GM12874 (cell line): ENCODE results near the gene SDC3.

ENCODE experiments used
- TF ChIP-seq, protein P1 (sequence below): IDR thresholded peaks from 2 replicates; pipeline ENCODE4 v1.5.1; 2011; ENCODE audit warnings: low read depth, mild to moderate bottlenecking, control low read depth, low read length, moderate library complexity; ENCODE audit not compliant: insufficient read depth

SDC3 gene, protein sequence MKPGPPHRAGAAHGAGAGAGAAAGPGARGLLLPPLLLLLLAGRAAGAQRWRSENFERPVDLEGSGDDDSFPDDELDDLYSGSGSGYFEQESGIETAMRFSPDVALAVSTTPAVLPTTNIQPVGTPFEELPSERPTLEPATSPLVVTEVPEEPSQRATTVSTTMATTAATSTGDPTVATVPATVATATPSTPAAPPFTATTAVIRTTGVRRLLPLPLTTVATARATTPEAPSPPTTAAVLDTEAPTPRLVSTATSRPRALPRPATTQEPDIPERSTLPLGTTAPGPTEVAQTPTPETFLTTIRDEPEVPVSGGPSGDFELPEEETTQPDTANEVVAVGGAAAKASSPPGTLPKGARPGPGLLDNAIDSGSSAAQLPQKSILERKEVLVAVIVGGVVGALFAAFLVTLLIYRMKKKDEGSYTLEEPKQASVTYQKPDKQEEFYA

DNA sequence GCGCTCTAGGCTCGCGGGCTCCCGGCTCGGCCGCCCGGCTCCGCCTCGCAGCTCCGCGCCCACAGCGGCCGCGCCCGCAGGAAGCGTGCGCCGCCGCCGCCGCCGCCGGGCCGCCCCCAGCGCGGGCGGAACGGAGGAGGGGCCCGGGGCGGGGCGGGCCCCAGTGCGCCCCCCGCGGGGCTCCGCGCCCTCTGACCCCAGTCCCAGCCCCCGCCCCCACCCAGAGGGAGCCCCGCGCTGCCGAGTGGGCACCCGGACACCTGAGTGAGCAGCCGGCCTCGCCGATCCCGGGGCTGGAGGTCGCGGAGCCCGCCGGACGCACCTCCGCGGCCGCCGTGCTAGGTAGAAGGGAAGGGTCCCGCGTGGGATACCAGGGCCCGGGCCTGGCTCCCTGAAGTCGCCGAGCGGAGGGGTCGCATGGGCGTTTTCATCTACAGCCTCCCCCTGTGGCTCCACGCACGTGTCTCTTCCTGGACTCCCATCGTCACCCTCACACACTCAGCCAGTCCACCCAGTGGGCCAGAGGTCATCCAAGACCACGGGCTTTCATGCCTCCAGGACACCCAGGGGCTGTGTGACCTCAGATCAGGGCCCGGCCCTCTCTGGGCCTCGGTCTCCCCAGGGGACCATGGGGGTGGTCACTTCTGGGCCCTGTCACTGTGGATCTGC is at the start of gene SDC3:
Gene SDC3, minus strand, starts transcription at position 63 of the 669 bp plus-strand sequence. CDS start 172 bp downstream, outside the sequence.
- TF ChIP-seq, protein P1, sequence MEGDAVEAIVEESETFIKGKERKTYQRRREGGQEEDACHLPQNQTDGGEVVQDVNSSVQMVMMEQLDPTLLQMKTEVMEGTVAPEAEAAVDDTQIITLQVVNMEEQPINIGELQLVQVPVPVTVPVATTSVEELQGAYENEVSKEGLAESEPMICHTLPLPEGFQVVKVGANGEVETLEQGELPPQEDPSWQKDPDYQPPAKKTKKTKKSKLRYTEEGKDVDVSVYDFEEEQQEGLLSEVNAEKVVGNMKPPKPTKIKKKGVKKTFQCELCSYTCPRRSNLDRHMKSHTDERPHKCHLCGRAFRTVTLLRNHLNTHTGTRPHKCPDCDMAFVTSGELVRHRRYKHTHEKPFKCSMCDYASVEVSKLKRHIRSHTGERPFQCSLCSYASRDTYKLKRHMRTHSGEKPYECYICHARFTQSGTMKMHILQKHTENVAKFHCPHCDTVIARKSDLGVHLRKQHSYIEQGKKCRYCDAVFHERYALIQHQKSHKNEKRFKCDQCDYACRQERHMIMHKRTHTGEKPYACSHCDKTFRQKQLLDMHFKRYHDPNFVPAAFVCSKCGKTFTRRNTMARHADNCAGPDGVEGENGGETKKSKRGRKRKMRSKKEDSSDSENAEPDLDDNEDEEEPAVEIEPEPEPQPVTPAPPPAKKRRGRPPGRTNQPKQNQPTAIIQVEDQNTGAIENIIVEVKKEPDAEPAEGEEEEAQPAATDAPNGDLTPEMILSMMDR = no peak

DNA sequence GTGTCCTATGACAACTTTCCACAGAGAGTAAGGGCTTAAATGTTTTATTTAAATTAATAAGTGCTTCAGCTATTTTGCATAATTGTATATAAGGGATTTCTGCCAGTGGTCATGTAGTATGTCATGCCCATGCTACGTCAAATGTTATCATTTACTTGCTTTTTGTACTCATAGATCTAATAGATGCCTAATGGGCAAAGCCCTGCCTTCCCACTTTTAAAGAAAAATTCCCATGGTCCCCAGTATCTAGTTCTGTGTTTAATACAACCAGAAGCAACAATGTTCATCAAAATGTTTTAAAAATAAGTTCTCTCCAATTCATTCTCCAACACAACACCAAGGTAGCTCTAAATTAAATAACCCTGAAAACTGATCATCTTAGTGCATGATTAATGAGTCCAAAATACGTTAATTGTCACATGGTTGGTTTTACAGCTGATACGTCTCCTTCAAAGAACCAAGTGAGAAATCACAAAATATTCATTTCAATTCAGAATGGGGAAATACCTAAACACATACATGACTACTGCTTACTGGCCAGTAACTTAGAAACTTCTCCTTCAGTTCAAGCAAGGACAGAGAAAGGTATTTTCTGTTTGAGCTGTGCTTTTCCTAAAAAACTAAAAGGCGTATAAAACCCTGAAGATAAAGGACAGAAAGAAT is 49.1 kb upstream of the SDC3 start:
- TF ChIP-seq, protein P1 = no peak

DNA sequence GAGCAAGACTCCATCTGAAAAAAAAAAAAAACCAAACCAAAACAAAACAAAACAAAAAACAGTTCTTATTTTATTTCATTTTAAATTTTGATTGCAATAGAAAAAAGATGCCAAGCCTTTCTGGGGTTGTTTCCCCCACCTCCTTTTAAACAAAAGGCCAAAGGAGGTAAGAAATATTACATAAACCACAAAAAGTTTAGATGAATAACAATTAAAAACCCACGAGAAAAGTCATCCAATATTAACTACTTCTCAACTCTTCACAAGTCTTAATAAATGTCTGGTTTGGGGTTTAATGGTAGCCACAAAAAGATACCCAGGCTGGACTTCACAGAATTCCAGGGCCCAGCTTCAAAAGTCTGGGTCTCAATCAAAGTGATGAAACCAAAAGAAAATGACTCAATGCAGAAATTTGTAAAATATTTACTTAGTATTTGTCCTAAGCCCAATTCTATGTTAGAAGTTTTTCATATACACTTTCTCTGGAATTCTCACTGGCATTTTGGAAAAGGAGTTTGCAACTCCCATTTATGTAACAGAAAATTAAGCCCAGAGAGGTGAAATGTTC is 47.0 kb upstream of the SDC3 start:
- TF ChIP-seq, protein P1 = no peak

DNA sequence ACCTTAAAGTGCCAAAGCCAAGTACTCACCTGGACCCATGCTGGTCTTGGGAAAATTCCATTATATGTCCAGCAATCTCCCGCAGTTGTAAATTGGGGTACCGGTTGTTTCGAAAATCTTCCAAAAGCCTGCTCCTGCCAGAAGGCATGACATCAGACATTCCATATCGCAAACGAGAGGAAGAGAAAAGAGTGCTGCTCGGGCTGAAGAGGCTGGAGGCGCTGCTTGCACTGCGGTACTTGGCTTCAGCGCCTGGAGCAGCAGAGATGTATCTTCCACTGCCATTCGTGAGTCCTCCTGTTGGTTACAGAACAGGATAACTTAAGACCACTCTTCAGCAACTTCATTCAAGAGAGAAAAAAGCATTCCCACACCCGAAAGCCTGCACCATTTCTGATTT is 45.1 kb upstream of the SDC3 start:
- TF ChIP-seq, protein P1 = no peak

DNA sequence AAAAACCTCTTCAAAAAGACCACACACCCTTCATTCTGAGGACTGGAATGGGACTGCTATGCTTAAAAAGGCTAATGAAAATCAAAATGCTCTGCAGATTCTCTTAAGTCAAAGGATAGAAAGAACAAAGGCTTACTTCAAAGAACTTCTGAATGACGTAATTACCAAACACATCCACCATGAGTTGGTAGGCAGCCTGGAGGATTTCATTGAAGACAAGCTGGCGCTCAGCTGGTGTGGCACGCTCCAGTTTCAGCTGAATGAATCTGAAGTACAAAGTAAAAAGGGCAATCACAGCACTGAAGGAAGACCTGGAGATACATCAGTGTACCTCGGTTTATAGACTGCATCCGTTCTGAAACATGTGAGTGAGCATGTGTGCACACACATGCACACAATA is 43.5 kb upstream of the SDC3 start:
- TF ChIP-seq, protein P1 = no peak

DNA sequence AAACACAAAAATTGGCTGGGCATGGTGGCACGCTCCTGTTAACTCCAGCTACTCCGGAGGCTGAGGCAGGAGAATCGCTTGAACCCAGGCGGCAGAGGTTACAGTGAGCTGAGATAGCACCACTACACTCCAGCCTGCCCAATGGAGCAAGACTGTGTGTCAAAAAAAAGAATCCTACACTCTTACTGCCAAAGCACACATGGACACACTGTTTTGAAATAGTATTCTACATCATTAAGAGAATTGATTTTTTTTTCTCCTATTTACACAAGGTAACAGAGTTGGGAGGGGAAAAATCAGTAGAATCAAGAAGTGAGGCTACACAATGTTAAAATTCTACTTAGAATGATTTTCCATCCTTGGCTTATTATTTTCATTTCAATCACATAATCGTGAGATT is 42.1 kb upstream of the SDC3 start:
- TF ChIP-seq, protein P1 = no peak

DNA sequence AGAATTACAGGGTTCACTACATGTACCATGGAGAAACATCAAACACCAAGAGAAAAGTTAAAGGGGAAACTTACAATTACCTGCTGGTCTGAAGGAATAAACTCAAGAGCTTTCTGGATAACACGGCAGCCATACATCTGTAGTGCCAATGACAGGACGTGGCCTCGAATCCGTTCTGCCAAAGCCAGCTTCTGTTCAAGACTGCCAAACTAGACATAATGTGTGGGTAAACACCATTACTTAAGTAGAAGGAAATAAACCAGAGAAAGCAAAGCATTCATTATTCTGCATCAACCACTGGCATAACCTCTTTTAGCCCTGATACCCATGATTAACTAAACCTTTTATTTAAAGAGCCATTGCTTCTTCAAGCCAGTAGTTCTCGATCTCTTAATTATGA is 41.5 kb upstream of the SDC3 start:
- TF ChIP-seq, protein P1 = no peak
